DOHH2 (cell line): ENCODE data around the gene ESYT2.

Source experiments
- EZH2phosphoT487 ChIP-seq: fragments of 200-600 bp; sonication (generic); IDR thresholded peaks from 2 replicates; pipeline ENCODE4 v1.6.1; 2017; ENCODE audit warnings: borderline replicate concordance, mild to moderate bottlenecking, antibody characterized with exemption, low read length, moderate library complexity, mixed read lengths
- TF ChIP-seq, protein P1 (sequence below): fragments of 200-600 bp; sonication (generic); IDR thresholded peaks from one replicate; pipeline ENCODE4 v1.5.1; 2014; ENCODE audit warnings: antibody characterized with exemption, mild to moderate bottlenecking, low read depth, low read length; ENCODE audit not compliant: poor library complexity, severe bottlenecking

DNA sequence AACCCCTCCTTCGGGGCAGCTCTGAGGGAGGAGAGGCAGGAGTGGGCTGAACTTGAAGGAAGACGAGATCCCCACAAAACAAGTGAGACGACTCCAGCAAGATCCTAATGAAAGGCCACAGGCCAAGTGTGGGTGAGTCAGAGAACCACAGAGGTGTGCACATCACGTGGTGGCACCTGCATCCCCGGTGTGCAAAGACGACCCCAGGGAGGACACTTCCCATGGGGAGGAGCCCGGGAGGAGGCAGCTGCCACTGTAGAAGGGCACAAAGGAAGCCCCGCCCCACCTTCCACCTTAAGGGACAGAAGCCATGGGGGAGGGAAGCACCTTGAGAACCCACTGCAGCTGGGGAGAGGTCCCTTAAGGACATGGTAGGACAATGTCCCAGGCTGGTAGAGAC lies 45.7 kb downstream of the ESYT2 start:
- TF ChIP-seq, protein P1, sequence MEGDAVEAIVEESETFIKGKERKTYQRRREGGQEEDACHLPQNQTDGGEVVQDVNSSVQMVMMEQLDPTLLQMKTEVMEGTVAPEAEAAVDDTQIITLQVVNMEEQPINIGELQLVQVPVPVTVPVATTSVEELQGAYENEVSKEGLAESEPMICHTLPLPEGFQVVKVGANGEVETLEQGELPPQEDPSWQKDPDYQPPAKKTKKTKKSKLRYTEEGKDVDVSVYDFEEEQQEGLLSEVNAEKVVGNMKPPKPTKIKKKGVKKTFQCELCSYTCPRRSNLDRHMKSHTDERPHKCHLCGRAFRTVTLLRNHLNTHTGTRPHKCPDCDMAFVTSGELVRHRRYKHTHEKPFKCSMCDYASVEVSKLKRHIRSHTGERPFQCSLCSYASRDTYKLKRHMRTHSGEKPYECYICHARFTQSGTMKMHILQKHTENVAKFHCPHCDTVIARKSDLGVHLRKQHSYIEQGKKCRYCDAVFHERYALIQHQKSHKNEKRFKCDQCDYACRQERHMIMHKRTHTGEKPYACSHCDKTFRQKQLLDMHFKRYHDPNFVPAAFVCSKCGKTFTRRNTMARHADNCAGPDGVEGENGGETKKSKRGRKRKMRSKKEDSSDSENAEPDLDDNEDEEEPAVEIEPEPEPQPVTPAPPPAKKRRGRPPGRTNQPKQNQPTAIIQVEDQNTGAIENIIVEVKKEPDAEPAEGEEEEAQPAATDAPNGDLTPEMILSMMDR: no peak
- no peak for TF ChIP-seq EZH2phosphoT487
